ENCODE data around the gene C12orf75.
"Not testable (repeated sequence)": the region's sequence is repeated elsewhere in the genome, so short reads cannot be mapped to it uniquely, and the experiment has no call there.

C12orf75 gene

GRCh38 chr12:105330283-105330930 is at the start of gene C12orf75:
Gene C12orf75 (plus strand): TSS chr12:105330691. CDS start chr12:105330892, 201 bp downstream.
- DNase-seq = peak; percentile 95

- DNase-seq = no peak
Observed at GRCh38 chr12:105280966-105281693, 49.4 kb upstream of the C12orf75 start.

DNA sequence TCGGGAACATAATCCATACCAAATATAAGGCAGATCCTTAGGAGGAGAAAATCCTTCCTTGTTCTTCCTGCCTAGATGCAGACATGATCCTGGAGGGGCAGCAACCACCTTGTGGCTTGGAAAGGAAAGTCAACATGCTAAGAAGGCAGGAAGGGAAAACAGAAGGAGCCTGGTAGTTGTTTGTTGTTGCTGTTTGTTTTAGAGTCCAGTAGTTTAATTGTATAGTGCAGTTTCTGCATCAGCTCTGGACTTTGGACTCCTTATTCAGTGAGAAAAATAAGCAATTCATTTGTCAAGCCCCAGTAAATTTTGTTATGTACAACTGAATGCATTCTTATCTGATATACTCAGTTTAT is 48.8 kb upstream of the C12orf75 start:
- DNase-seq = no peak

GRCh38 chr12:105285378-105285777 is 45.1 kb upstream of the C12orf75 start:
- DNase-seq = no peak

GRCh38 chr12:105287408-105287807 is 43.1 kb upstream of the C12orf75 start:
- no peak for DNase-seq

DNA sequence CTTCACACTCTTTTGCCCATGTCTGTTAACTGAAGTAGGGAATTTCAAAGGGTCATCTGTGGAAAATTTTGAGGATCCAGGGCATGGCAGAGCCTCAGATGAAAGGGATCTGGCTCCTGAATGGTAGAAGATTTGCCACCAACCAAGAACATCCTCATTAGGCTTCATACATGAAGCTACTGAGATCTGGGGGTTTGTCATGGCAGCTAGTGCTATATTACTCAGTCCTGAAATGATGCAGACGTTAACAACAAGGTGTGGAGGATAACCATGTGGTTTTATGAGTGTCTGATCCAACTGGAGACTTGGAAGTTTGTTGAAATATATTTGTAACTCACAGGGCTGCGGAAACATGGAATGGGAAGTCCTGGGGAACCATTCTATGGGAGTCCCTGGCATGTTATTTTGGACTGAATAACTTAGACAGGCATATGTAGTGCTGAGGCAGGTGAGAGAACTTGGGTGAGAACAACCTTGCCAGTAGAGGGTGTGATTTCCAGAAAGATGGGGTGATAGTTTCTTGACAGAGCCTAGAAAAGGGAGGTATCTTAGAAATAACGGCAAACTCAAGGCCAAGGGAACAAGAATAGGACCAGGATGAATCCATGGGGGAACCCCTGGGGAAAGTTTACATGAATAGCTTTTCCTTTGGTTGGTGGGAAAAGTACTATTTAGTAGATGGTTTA is 42.0 kb upstream of the C12orf75 start:
- DNase-seq = no peak

DNA sequence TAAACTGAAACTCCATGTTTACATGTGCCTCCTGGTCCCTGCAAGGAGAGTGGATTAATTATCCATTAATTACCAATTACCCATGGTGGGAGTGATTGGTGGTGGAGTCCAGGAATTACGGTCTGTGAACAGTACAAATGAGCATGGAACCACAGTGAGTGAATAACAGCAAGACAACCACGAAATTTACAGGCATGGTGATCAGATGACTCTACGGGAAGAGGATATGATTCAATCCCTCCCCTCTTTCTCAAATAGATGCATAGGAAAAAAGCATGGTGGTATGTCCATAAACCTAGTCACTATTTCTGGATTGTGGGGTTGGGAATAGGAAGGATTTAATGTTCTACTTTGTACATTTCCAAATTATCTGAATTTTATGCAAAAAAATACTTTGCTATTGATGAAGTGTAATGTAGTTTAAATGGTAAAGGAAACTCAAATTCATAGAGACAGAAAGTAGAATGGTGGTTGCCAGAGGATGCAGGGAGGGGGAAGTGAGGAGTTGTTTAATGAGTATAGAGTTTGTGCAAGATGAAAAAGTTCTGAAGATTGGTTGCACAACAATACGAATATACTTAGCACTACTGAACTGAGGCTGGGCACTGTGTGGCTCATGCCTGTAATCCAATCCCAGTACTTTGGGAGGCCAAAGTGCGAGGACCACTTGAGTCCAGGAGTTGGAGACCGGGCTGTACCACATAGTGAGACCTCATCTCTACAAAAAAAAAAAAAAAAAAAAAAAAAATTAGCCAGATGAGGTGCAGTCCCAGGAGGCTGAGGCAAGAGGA is 41.2 kb upstream of the C12orf75 start:
- no peak for DNase-seq

GRCh38 chr12:105291531-105291930 is 39.0 kb upstream of the C12orf75 start:
- DNase-seq = no peak

GRCh38 chr12:105292705-105293104 is 37.8 kb upstream of the C12orf75 start:
- DNase-seq = no peak

DNA sequence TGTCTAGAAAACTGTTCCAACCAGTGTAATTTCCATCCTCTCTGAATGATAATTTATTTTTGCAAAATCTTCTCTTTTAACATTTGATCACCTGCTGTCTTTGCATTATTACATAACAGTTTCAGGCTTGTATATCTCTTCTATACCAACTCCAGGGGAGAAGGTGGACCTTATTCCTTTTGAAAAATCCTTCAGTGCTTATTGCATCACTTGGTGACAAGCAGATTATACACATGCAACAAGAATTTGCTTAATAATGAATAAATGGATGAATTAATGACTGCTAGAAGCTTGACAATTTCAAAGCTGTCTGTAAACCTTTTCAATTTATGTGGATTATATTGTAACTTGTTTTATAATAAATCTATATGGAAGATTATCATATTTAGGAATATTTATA is 37.3 kb upstream of the C12orf75 start:
- no peak for DNase-seq

GRCh38 chr12:105294161-105294560 is 36.3 kb upstream of the C12orf75 start:
- no peak for DNase-seq

GRCh38 chr12:105294886-105295479 is 35.5 kb upstream of the C12orf75 start:
- DNase-seq = no peak

GRCh38 chr12:105296116-105297089 is 34.1 kb upstream of the C12orf75 start:
- DNase-seq = peak; percentile 56

- peak; percentile 31 for DNase-seq
Observed at GRCh38 chr12:105300883-105301282, 29.6 kb upstream of the C12orf75 start.

DNA sequence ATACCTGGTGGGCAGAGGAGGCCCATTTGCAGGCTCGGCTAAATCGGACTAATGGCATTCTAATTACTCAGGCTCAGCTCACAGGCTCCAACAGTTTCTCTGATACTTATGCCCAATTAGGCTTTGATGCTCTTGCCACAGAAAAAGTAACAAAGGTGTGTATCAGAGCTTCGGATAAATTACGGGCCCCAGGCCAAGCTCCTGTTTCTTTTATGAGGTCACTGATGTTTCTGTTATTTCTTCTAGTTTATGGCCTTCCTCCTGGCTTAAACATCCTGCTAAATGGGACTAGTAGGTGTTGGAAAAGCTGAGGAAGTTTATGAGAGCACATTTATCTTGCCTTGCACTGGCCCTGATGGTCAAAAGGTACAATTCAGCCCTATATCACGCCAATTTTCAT is 28.8 kb upstream of the C12orf75 start:
- DNase-seq = no peak

- not testable (repeated sequence) for DNase-seq
Observed at GRCh38 chr12:105302986-105303385, 27.5 kb upstream of the C12orf75 start.

DNA sequence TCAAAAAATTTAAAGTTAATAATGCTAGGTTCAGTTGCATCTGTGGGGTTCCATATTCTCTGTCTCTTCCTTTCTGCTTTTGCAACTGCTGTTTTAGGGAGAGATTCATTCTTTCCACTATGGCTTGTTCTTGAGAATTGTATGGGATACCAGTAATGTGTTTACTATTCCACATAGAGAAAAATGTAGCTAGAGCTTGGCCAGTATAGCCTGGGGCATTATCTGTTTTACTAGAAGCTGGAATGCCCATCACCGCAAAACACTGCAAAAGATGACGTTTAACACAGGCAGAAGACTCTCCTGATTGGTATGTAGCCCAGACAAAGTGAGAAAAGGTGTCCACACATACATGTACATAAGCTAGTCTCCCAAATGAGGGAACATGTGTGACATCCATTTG is 25.9 kb upstream of the C12orf75 start:
- not testable (repeated sequence) for DNase-seq

DNA sequence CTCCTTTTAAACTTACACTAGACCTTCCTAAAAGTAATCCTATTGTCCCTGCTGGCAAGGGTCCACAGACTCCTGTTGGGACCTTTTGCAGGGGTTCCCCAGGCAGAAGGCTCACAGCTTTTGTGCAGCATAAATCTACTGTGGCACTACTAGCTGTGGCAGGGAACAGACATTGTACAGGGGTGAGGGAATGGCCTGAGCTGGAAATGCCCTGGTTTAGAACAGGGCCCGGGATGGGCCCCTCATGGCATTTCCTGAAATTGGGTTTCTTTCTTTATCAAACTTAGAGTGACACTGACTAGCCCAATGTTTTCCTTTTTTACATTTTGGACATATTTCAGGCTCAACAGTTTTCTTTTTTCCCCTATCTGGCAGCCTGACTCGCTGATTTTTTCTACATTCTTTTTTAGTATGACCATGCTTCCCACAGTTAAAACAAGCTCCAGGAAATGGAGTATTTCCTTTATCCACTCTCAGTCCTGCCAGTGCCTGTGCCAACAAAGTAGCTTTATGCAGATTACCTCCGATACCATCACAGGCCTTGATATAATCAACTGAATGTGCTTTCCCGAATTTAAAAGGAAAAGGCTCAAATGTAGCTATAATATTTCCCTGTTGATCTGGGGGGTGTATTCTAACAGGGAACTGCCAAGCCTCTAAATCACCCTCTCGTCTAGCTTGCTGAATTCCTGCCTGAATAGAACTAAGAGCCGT is 22.7 kb upstream of the C12orf75 start:
- DNase-seq = not testable (repeated sequence)

DNA sequence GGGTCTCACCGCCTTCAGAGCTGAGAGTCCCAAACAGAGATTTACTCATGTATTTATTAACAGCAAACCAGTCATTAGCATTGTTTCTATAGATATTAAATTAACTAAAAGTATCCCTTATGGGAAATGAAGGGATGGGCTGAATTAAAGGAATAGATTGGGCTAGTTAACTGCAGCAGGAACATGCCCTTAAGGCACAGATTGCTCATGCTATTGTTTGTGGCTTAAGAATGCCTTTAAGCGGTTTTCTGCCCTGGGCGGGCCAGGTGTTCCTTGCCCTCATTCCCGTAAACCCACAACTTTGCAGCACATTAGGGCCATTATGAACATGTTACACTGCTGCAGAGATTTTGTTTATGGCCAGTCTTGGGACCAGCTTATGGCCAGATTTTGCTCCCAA is 21.7 kb upstream of the C12orf75 start:
- not testable (repeated sequence) for DNase-seq

- not testable (repeated sequence) for DNase-seq
Observed at GRCh38 chr12:105309384-105309783, 21.1 kb upstream of the C12orf75 start.
